Karpas-422 (cell line): ENCODE measurements around the gene BEX3. TPM values are rescaled to one million over a fixed set of nuclear protein-coding genes. Genes with fewer than 3 reads are reported as not detected.

Experiments
- DNase-seq: peaks from one replicate; pipeline ENCODE4 v3.0.0-alpha.2; 2015
- H2AFZ ChIP-seq: fragments of 200-600 bp; sonication (generic); 2 replicates; pipeline ENCODE4 v1.6.1; 2014; ENCODE audit warnings: antibody characterized with exemption, low read length, mixed read lengths
- H3K27ac ChIP-seq: fragments of 200-600 bp; sonication (generic); 2 replicates; pipeline ENCODE4 v1.5.1; 2014; ENCODE audit warnings: mild to moderate bottlenecking, low read length, moderate library complexity
- H3K27me3 ChIP-seq: fragments of 200-600 bp; sonication (generic); 2 replicates; pipeline ENCODE4 v1.6.1; 2014; ENCODE audit warnings: low read length, mixed read lengths
- H3K36me3 ChIP-seq: fragments of 200-600 bp; sonication (generic); 2 replicates; pipeline ENCODE4 v1.6.1; 2014; ENCODE audit warnings: low read length, mixed read lengths; ENCODE audit not compliant: insufficient read depth
- H3K4me1 ChIP-seq: fragments of 200-600 bp; sonication (generic); 2 replicates; pipeline ENCODE4 v1.6.1; 2014; ENCODE audit warnings: mild to moderate bottlenecking, low read length, mixed read lengths
- H3K4me2 ChIP-seq: fragments of 200-600 bp; sonication (generic); 2 replicates; pipeline ENCODE4 v1.6.1; 2014; ENCODE audit warnings: low read length, low read depth, mild to moderate bottlenecking; ENCODE audit not compliant: poor library complexity, severe bottlenecking
- H3K4me3 ChIP-seq: fragments of 200-600 bp; sonication (generic); 2 replicates; pipeline ENCODE4 v1.5.1; 2014; ENCODE audit warnings: mild to moderate bottlenecking, antibody characterized with exemption, low read length, mixed read lengths
- H3K79me2 ChIP-seq: fragments of 200-600 bp; sonication (generic); 2 replicates; pipeline ENCODE4 v1.6.1; 2014; ENCODE audit warnings: mild to moderate bottlenecking, low read length, mixed read lengths
- H3K9ac ChIP-seq: fragments of 200-600 bp; sonication (generic); 2 replicates; pipeline ENCODE4 v1.6.0; 2014; ENCODE audit warnings: low read length
- H3K9me2 ChIP-seq: fragments of 200-600 bp; sonication (generic), shearing (Covaris generic); replicated peaks from 2 replicates; pipeline ENCODE4 v1.6.0; 2014; ENCODE audit warnings: mild to moderate bottlenecking, low read length, moderate library complexity; ENCODE audit not compliant: insufficient read depth
- H3K9me3 ChIP-seq: fragments of 300-700, 200-600 bp; sonication (generic); 2 replicates; pipeline ENCODE4 v1.6.1; 2014; ENCODE audit warnings: low read length, mixed read lengths
- H4K20me1 ChIP-seq: fragments of 200-600 bp; sonication (generic); 2 replicates; pipeline ENCODE4 v1.6.1; 2014; ENCODE audit warnings: mild to moderate bottlenecking, antibody characterized with exemption, low read length, low read depth; ENCODE audit not compliant: insufficient read depth
- small RNA-seq: library from RNA; depleted of rRNA; stranded (forward); fragments of <200 nt; gene quantifications from one replicate; pipeline ENCODE3, GENCODE V24; 2014
- total RNA-seq: library from RNA; depleted of rRNA; stranded (reverse); fragments of >200 nt; shearing (Covaris generic); gene quantifications from 2 replicates; pipeline ENCODE4 v1.2.3, GENCODE V29; 2014; ENCODE audit warnings: low replicate concordance; rRNA removed

Gene BEX3
- total RNA-seq, 1 experiment from 2014 or later, result not detected

- Histone ChIP-seq H3K9ac (no peak overlapping the region), H3K9me2 (no peaks in the 10 kb centered on the region), H3K36me3 (no peaks in the 10 kb centered on the region), H3K4me3 (no peak overlapping the region), H3K9me3 (no peaks in the 10 kb centered on the region), H3K27me3 (no peaks in the 10 kb centered on the region), H3K79me2 (peaks cover 16% of the 10 kb centered on the region), H3K4me2 (peak overlapping the region; percentile 53), H4K20me1 (no peaks in the 10 kb centered on the region), H3K27ac (peak overlapping the region; percentile 43), H3K4me1 (peaks cover 23% of the 10 kb centered on the region), H2AFZ (no peak overlapping the region)
- no peak for DNase-seq
These were observed 39.2 kb downstream of the BEX3 start for GRCh38 chrX:103415528-103415927.

DNA sequence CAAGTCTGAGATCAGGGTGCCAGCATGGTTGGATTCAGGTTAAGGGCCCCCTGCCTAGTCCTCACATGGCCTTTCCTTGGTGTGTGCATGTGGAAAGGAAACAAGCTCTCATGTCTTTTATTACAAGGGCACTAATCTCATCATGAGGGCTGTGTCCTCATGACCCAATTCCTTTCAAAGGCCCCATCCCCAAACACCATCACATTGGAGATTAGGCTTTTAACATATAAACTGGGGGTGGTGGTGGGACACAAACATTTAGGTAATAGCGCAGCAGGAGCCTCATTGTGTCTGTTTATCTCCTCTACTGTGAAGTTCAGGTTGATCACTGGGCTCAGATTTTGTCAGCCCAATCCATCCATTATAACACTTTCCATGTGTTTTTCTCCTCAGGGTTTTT lies 41.0 kb downstream of the BEX3 start:
- Histone ChIP-seq H3K27me3 (no peaks in the 10 kb centered on the region), H3K27ac (no peak overlapping the region), H3K79me2 (peaks cover 16% of the 10 kb centered on the region), H3K9me2 (no peaks in the 10 kb centered on the region), H3K36me3 (no peaks in the 10 kb centered on the region), H3K4me2 (no peak overlapping the region), H3K4me3 (no peak overlapping the region), H4K20me1 (no peaks in the 10 kb centered on the region), H3K9ac (no peak overlapping the region), H3K4me1 (peaks cover 23% of the 10 kb centered on the region), H2AFZ (no peak overlapping the region), H3K9me3 (no peaks in the 10 kb centered on the region)
- no peak for DNase-seq

- H2AFZ ChIP-seq, result no peak overlapping the region
- H3K4me1 ChIP-seq, result peaks cover 23% of the 10 kb centered on the region
- H3K36me3 ChIP-seq, result no peaks in the 10 kb centered on the region
- no peaks in the 10 kb centered on the region for H3K9me2 ChIP-seq
- peaks cover 15% of the 10 kb centered on the region for H3K79me2 ChIP-seq
- H3K27me3 ChIP-seq, result no peaks in the 10 kb centered on the region
- no peak overlapping the region for H3K9ac ChIP-seq
- H3K27ac ChIP-seq, result no peak overlapping the region
- no peaks in the 10 kb centered on the region for H3K9me3 ChIP-seq
- DNase-seq, result no peak
- no peak overlapping the region for H3K4me2 ChIP-seq
- H3K4me3 ChIP-seq, result no peak overlapping the region
- no peaks in the 10 kb centered on the region for H4K20me1 ChIP-seq
These were observed 41.6 kb downstream of the BEX3 start for GRCh38 chrX:103417933-103418332.

- no peaks in the 10 kb centered on the region for H3K9me3 ChIP-seq
- no peaks in the 10 kb centered on the region for H3K27me3 ChIP-seq
- no peaks in the 10 kb centered on the region for H3K36me3 ChIP-seq
- no peak overlapping the region for H3K4me2 ChIP-seq
- peak; percentile 14 for DNase-seq
- H2AFZ ChIP-seq, result no peak overlapping the region
- H3K9ac ChIP-seq, result no peak overlapping the region
- no peak overlapping the region for H3K4me3 ChIP-seq
- no peaks in the 10 kb centered on the region for H3K9me2 ChIP-seq
- no peaks in the 10 kb centered on the region for H4K20me1 ChIP-seq
- no peak overlapping the region for H3K27ac ChIP-seq
- peaks cover 20% of the 10 kb centered on the region for H3K4me1 ChIP-seq
- H3K79me2 ChIP-seq, result peaks cover 11% of the 10 kb centered on the region
These were observed 42.5 kb downstream of the BEX3 start for GRCh38 chrX:103418811-103419340.

DNA sequence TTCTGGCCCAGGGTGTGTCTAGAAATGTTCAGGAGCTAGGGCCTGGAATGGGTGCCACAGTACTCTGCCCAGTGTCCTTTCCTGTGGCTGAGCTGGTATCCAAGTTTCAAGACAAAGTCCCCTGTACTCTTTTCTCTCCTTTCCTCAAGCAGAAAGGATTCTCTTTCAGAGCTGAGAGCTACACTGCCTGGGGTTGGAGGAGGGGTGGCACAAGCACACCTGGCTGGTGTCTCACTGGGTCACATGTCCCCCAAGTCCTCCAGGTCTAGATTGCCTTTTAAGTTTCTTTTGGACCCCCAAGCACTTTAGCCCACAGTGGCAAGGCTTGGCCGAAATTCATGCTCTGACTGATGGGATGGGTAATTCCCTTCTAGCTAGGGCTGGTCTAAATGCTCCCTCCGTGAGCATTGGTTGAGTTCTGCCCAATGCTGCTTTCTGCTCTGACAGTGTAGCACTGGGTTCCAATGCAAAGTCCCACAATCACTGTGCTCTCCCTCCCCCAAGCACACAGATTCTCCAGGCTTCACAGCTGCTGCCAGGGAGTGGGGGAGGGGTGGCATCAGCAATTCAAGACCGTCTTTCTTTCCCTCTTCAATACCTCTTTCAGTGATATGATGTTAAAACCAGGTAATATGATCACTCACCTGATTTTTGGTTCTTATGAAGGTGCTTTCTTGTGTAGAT lies 47.8 kb downstream of the BEX3 start:
- no peak overlapping the region for H3K4me3 ChIP-seq
- no peaks in the 10 kb centered on the region for H3K4me1 ChIP-seq
- H3K9me2 ChIP-seq, result no peaks in the 10 kb centered on the region
- no peaks in the 10 kb centered on the region for H4K20me1 ChIP-seq
- DNase-seq, result no peak
- no peak overlapping the region for H3K9ac ChIP-seq
- no peak overlapping the region for H2AFZ ChIP-seq
- no peaks in the 10 kb centered on the region for H3K36me3 ChIP-seq
- H3K79me2 ChIP-seq, result 0 out of 2 replicates have a peak, but pooled peaks cover 3% of the 10 kb centered on the region
- H3K27me3 ChIP-seq, result no peaks in the 10 kb centered on the region
- H3K9me3 ChIP-seq, result no peaks in the 10 kb centered on the region
- no peak overlapping the region for H3K27ac ChIP-seq
- no peak overlapping the region for H3K4me2 ChIP-seq

Small RNA genes lying within 50 kb of the gene (small RNA-seq; reads per million reads assigned to genes)
- not detected for gene Z92846.1

Other genes with a start within 250 kb of the BEX3 start
- not detected in 2 replicates for gene BEX4, start 161.4 kb upstream of the BEX3 start, total RNA-seq
- gene TCEAL8, start 121.4 kb upstream of the BEX3 start, total RNA-seq, result 43.8 and 44.3 TPM in 2 replicates
- gene TCEAL5, start 99.8 kb upstream of the BEX3 start, total RNA-seq, result not detected in 2 replicates
- gene BEX2, start 65.5 kb upstream of the BEX3 start, total RNA-seq, result 21.4 and 31.5 TPM in 2 replicates
- not detected in 2 replicates for gene TCEAL7, start 46.3 kb upstream of the BEX3 start, total RNA-seq
- gene TCEAL9, start 20.0 kb upstream of the BEX3 start, total RNA-seq, result 13.2 and 18.8 TPM in 2 replicates
- 0.11 and 0.15 TPM in 2 replicates for gene RAB40A, start 143.0 kb downstream of the BEX3 start, total RNA-seq
- 19.8 and 35.4 TPM in 2 replicates for gene TCEAL4, start 209.0 kb downstream of the BEX3 start, total RNA-seq
- 1.8 and 6.9 TPM in 2 replicates for gene TCEAL3, start 231.4 kb downstream of the BEX3 start, total RNA-seq